Middle frontal gyrus (tissue), 1 donor: ENCODE results near the gene SEC31A.
"Not testable (repeated sequence)": the region's sequence is repeated elsewhere in the genome, so short reads cannot be mapped to it uniquely, and the experiment has no call there.

Experiments
- DNase-seq: peaks from one replicate; pipeline ENCODE4 v3.0.0-alpha.2; 2015; ENCODE audit warnings: low spot score; ENCODE audit errors: extremely low spot score

Gene SEC31A

GRCh38 chr4:82848706-82849105 is 42.2 kb downstream of the SEC31A start:
- no peak for DNase-seq

- no peak for DNase-seq
These were observed 48.4 kb downstream of the SEC31A start for GRCh38 chr4:82842593-82842992.

GRCh38 chr4:82839624-82840023 is 51.3 kb downstream of the SEC31A start:
- no peak for DNase-seq

GRCh38 chr4:82833696-82834313 is 57.1 kb downstream of the SEC31A start:
- DNase-seq, result no peak

GRCh38 chr4:82833060-82833459 is 57.9 kb downstream of the SEC31A start:
- DNase-seq, result not testable (repeated sequence)

GRCh38 chr4:82825425-82825824 is 65.5 kb downstream of the SEC31A start:
- no peak for DNase-seq

GRCh38 chr4:82823062-82823461 is 67.9 kb downstream of the SEC31A start:
- DNase-seq, result no peak

- DNase-seq, result no peak
These were observed 70.3 kb downstream of the SEC31A start for GRCh38 chr4:82820689-82821088.

GRCh38 chr4:82818664-82819662 is 72.0 kb downstream of the SEC31A start:
- DNase-seq, result no peak

- DNase-seq, result not testable (repeated sequence)
These were observed 74.1 kb downstream of the SEC31A start for GRCh38 chr4:82816874-82817273.

- no peak for DNase-seq
These were observed 76.9 kb downstream of the SEC31A start for GRCh38 chr4:82814034-82814433.

- no peak for DNase-seq
These were observed 79.1 kb downstream of the SEC31A start for GRCh38 chr4:82811838-82812341.

GRCh38 chr4:82811392-82811791 is 79.6 kb downstream of the SEC31A start:
- no peak for DNase-seq

GRCh38 chr4:82810176-82810575 is 80.8 kb downstream of the SEC31A start:
- DNase-seq, result no peak

GRCh38 chr4:82809619-82810018 is 81.3 kb downstream of the SEC31A start:
- DNase-seq, result no peak

GRCh38 chr4:82803746-82804145 is 87.2 kb downstream of the SEC31A start:
- no peak for DNase-seq

GRCh38 chr4:82802911-82803310 is 88.0 kb downstream of the SEC31A start:
- no peak for DNase-seq

GRCh38 chr4:82801910-82802521 is 88.9 kb downstream of the SEC31A start:
- DNase-seq, result no peak

GRCh38 chr4:82799006-82799881 is 91.7 kb downstream of the SEC31A start:
- DNase-seq, result no peak

- peak; percentile 90 for DNase-seq
These were observed 92.6 kb downstream of the SEC31A start, which contains the start of gene SCD5 for GRCh38 chr4:82798168-82799005. SCD5 (minus strand) TSS chr4:82798796; CDS start chr4:82798537, 259 bp downstream.
